Loucy (cell line): ENCODE measurements around the gene ASPRV1.

Experiments
- H2AFZ ChIP-seq: fragments of 200-600 bp; sonication (generic); 2 replicates; pipeline ENCODE4 v1.6.0; 2016; ENCODE audit warnings: antibody characterized with exemption, mild to moderate bottlenecking, low read length, moderate library complexity
- H3F3A ChIP-seq: fragments of 200-600 bp; 2 replicates; pipeline ENCODE4 v1.6.0; 2016; ENCODE audit warnings: antibody characterized with exemption, low read depth, mild to moderate bottlenecking
- H3K27me3 ChIP-seq: fragments of 200-600 bp; sonication (generic); 2 replicates; pipeline ENCODE4 v1.6.1; 2014; ENCODE audit warnings: low read length, mild to moderate bottlenecking; ENCODE audit not compliant: insufficient read depth, poor library complexity, severe bottlenecking
- H3K36me3 ChIP-seq: fragments of 200-600 bp; sonication (generic); 2 replicates; pipeline ENCODE4 v1.6.1; 2016; ENCODE audit warnings: low read length; ENCODE audit not compliant: insufficient read depth
- H3K4me1 ChIP-seq: fragments of 200-600 bp; sonication (generic); 2 replicates; pipeline ENCODE4 v1.5.1; 2014; ENCODE audit warnings: low read length, mild to moderate bottlenecking; ENCODE audit not compliant: insufficient read depth, poor library complexity, severe bottlenecking
- H3K4me2 ChIP-seq: fragments of 200-600 bp; sonication (generic); 2 replicates; pipeline ENCODE4 v1.6.0; 2014; ENCODE audit warnings: antibody characterized with exemption, low read length, low read depth, mild to moderate bottlenecking; ENCODE audit not compliant: poor library complexity, severe bottlenecking
- H3K4me3 ChIP-seq: fragments of 200-600 bp; sonication (generic); 2 replicates; pipeline ENCODE4 v1.5.1; 2014; ENCODE audit warnings: low read length, mild to moderate bottlenecking, mixed read lengths; ENCODE audit not compliant: poor library complexity, severe bottlenecking
- H3K79me2 ChIP-seq: fragments of 200-600 bp; sonication (generic); 2 replicates; pipeline ENCODE4 v1.6.1; 2014; ENCODE audit warnings: low read length; ENCODE audit not compliant: insufficient read depth
- H3K9ac ChIP-seq: fragments of 200-600 bp; sonication (generic); 2 replicates; pipeline ENCODE4 v1.6.0; 2014; ENCODE audit warnings: mild to moderate bottlenecking, low read depth, low read length, moderate library complexity; ENCODE audit not compliant: poor library complexity, severe bottlenecking
- H3K9me2 ChIP-seq: fragments of 200-600 bp; sonication (generic); replicated peaks from 2 replicates; pipeline ENCODE4 v1.6.1; 2016; ENCODE audit warnings: low read depth, low read length, mixed read lengths
- H3K9me3 ChIP-seq: fragments of 200-600 bp; sonication (generic); 2 replicates; pipeline ENCODE4 v1.6.1; 2014; ENCODE audit warnings: mild to moderate bottlenecking, antibody characterized with exemption, low read length, low read depth; ENCODE audit not compliant: insufficient read depth
- H4K20me1 ChIP-seq: fragments of 200-600 bp; sonication (generic); 2 replicates; pipeline ENCODE4 v1.6.0; 2014; ENCODE audit warnings: antibody characterized with exemption, low read length, mild to moderate bottlenecking; ENCODE audit not compliant: insufficient read depth, poor library complexity, severe bottlenecking
- EZH2phosphoT487 ChIP-seq: fragments of 200-600 bp; IDR thresholded peaks from 2 replicates; pipeline ENCODE4 v1.6.1; 2018; ENCODE audit warnings: antibody characterized with exemption, mild to moderate bottlenecking, moderate library complexity, borderline replicate concordance
- TF ChIP-seq, protein P1 (sequence below): fragments of 200-600 bp; sonication (generic); conservative IDR thresholded peaks from 2 replicates; pipeline ENCODE4 v1.5.1; 2014; ENCODE audit warnings: mild to moderate bottlenecking, antibody characterized with exemption, low read length

ASPRV1 gene

DNA sequence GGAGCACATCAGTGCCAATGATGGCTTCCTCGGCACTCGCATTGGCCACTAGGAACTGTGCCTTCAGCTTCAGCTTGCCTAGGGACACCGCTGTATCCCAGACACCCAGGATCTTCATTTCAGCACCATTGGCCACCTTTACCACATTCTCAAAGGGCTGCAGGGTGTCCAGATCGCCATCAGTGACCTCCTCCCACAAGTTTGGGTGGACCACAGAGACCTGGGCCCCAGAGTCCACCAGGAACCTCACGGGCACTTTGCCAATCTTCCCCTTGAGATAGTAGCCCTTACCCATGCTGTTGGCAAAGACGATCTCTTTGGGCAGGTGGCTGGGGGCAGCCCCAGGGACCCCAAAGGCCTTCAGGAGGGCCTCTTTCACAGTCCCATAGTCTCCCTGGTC lies 610 bp downstream of the ASPRV1 start:
- no peaks in the 10 kb centered on the region for H3K4me1 ChIP-seq

DNA sequence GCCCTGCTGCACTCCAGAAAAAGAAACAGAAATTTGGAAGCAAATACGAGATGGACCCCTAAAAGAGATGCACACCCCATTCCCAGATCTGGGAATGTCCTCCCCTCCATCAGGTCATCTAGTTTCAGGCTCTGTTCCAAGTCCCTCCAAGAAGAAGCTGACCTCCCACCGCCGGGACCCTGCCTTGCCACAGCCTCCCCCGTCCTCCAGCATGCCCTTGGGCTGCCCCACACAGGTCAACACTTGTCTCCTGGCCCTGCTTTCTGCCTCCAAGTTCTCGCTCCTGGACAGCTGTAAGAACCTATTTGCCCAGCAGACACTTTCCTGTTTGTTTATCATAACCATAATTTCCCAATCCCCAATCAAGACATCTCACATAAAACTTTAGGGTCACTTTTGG lies 2.0 kb downstream of the ASPRV1 start:
- no peaks in the 10 kb centered on the region for H3K9me3 ChIP-seq
- no peaks in the 10 kb centered on the region for H3K27me3 ChIP-seq
- H3K9me2 ChIP-seq, result no peaks in the 10 kb centered on the region
- no peak overlapping the region for H3K9ac ChIP-seq
- H4K20me1 ChIP-seq, result no peaks in the 10 kb centered on the region
- no peaks in the 10 kb centered on the region for H3F3A ChIP-seq
- no peak overlapping the region for H3K4me2 ChIP-seq
- no peaks in the 10 kb centered on the region for H3K79me2 ChIP-seq
- no peaks in the 10 kb centered on the region for H3K36me3 ChIP-seq
- no peak overlapping the region for H2AFZ ChIP-seq
- no peaks in the 10 kb centered on the region for H3K4me1 ChIP-seq
- TF ChIP-seq, protein P1, sequence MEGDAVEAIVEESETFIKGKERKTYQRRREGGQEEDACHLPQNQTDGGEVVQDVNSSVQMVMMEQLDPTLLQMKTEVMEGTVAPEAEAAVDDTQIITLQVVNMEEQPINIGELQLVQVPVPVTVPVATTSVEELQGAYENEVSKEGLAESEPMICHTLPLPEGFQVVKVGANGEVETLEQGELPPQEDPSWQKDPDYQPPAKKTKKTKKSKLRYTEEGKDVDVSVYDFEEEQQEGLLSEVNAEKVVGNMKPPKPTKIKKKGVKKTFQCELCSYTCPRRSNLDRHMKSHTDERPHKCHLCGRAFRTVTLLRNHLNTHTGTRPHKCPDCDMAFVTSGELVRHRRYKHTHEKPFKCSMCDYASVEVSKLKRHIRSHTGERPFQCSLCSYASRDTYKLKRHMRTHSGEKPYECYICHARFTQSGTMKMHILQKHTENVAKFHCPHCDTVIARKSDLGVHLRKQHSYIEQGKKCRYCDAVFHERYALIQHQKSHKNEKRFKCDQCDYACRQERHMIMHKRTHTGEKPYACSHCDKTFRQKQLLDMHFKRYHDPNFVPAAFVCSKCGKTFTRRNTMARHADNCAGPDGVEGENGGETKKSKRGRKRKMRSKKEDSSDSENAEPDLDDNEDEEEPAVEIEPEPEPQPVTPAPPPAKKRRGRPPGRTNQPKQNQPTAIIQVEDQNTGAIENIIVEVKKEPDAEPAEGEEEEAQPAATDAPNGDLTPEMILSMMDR, result no peak
- TF ChIP-seq EZH2phosphoT487, result no peak
- H3K4me3 ChIP-seq, result no peak overlapping the region

More for the DNA sequence above, 610 bp downstream of the ASPRV1 start:
- H3K4me2 ChIP-seq, result no peak overlapping the region
- H3K36me3 ChIP-seq, result no peaks in the 10 kb centered on the region
- no peaks in the 10 kb centered on the region for H3K27me3 ChIP-seq
- no peak overlapping the region for H3K9ac ChIP-seq
- TF ChIP-seq, protein P1, result no peak
- TF ChIP-seq EZH2phosphoT487, result no peak
- H3K9me2 ChIP-seq, result no peaks in the 10 kb centered on the region
- no peaks in the 10 kb centered on the region for H3K9me3 ChIP-seq
- no peaks in the 10 kb centered on the region for H3F3A ChIP-seq
- H4K20me1 ChIP-seq, result no peaks in the 10 kb centered on the region
- no peak overlapping the region for H2AFZ ChIP-seq
- H3K79me2 ChIP-seq, result no peaks in the 10 kb centered on the region
- H3K4me3 ChIP-seq, result no peak overlapping the region

DNA sequence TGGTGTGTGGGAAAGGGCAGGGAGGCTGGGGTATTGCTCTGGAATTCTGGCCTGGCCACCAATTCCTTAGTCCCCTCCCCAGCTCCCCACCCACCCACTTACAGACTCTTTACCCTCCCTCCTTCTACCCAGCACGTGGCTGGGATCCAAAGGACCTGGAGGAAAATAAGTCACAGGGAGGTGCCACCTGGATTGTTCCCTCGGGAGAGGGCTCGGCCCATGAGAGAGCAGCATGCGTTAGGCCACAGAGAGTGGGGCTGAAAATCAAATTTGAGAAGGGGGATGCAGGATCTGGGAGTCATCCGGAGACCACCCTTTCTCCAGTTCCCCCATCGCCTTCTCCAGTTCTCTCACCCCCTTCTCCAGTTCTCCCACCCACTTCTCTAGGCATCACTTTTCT lies 3.0 kb downstream of the ASPRV1 start:
- no peaks in the 10 kb centered on the region for H4K20me1 ChIP-seq
- no peaks in the 10 kb centered on the region for H3K4me1 ChIP-seq
- TF ChIP-seq EZH2phosphoT487, result no peak
- TF ChIP-seq, protein P1, result no peak
- no peaks in the 10 kb centered on the region for H3K9me2 ChIP-seq
- no peaks in the 10 kb centered on the region for H3K27me3 ChIP-seq
- H3F3A ChIP-seq, result no peaks in the 10 kb centered on the region
- H2AFZ ChIP-seq, result no peak overlapping the region
- no peak overlapping the region for H3K4me3 ChIP-seq
- no peaks in the 10 kb centered on the region for H3K79me2 ChIP-seq
- H3K9me3 ChIP-seq, result no peaks in the 10 kb centered on the region
- no peak overlapping the region for H3K4me2 ChIP-seq
- H3K36me3 ChIP-seq, result no peaks in the 10 kb centered on the region
- H3K9ac ChIP-seq, result no peak overlapping the region
